ENCODE data around the gene WDR74. TPM values are rescaled to one million over a fixed set of nuclear protein-coding genes. Genes with fewer than 3 reads are reported as not detected.
A peak's percentile ranks its signal among the peaks of the same experiment; 100 is the strongest.

WDR74 gene
- total and polyA plus RNA-seq, 8 donors: 27.7 to 67.9 (median 46.6) TPM

DNA sequence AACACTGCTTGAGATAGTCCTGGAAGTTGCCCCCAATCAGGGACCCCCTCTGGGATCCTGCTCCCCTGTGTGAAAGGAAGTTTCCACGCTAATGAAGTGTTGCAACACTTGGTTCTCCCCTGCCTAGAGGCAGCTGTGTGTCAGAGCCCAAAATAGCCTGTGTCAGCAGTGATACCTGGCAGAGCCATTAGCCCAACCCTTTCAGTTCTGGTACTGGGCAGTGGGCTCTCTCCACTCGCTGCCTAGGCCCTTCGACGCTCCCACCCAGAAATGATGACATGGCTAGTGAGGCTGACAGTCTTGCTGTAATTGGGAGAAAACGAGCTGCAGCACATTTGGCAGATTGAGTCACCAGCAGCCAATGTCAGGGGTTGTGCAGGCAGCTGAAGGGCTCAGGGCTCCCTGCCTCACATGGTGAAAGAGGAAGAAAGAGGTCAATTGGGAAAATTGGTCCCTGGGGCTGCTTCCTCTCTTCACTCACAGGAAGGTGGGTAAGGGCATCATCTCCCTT, 32.7 kb downstream of the WDR74 start:
- H3K9me3 ChIP-seq: no peaks in the 10 kb centered on the region
- H3K4me1 ChIP-seq: peaks cover 15 to 45% (median 32%) of the 10 kb centered on the region in 4 donors
- H3K27ac ChIP-seq: peak overlapping the region in 4 of 5 donors; percentile 90 to 97 (median 92)
- peak in 1 of 2 donors; percentile 30 for DNase-seq
- 60 to 79% (median 75%) methylated on average over 5 of the region's 5 CpGs for WGBS, 5 donors
- H3K27me3 ChIP-seq: no peaks in the 10 kb centered on the region
- H3K4me3 ChIP-seq: no peak overlapping the region
- H3K36me3 ChIP-seq: peaks cover 16 to 31% (median 28%) of the 10 kb centered on the region in 4 donors
- no peak for TF ChIP-seq EP300 (IDR thresholded peaks at IDR 0.05)
- TF ChIP-seq POLR2A (IDR thresholded peaks at IDR 0.05): no peak
- TF ChIP-seq, protein P1, sequence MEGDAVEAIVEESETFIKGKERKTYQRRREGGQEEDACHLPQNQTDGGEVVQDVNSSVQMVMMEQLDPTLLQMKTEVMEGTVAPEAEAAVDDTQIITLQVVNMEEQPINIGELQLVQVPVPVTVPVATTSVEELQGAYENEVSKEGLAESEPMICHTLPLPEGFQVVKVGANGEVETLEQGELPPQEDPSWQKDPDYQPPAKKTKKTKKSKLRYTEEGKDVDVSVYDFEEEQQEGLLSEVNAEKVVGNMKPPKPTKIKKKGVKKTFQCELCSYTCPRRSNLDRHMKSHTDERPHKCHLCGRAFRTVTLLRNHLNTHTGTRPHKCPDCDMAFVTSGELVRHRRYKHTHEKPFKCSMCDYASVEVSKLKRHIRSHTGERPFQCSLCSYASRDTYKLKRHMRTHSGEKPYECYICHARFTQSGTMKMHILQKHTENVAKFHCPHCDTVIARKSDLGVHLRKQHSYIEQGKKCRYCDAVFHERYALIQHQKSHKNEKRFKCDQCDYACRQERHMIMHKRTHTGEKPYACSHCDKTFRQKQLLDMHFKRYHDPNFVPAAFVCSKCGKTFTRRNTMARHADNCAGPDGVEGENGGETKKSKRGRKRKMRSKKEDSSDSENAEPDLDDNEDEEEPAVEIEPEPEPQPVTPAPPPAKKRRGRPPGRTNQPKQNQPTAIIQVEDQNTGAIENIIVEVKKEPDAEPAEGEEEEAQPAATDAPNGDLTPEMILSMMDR (IDR thresholded peaks at IDR 0.05): no peak
- TF ChIP-seq POLR2AphosphoS5 (IDR thresholded peaks at IDR 0.05): no peak
- intact Hi-C loops (cut with DNase I; ENCODE audit: low total_unique reads): no loop called here

DNA sequence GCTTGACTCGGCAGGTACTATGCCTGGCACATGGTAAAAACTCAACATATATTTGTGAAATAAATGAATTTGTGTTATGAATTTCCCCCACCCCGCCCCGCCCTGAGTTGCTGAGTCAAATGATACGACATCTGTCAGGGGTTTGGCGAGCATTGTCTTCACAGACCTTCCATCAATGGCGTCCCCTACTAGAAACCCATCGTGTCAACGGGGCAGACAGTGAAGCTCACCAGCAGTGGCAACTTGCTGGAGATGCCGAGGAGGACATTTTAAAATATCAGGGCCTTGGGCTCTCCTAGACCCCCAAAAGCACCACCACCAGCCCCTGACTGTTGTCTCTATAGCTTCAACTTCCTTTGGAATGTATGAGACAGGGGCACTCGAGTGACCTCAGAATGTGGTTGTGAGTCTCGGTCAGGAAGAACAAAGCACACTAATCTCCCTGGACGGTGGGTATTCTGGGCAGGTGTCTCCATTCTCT, 33.4 kb downstream of the WDR74 start:
- WGBS, 5 donors: 18 to 22% (median 21%) methylated on average over 12 of the region's 12 CpGs
- no peaks in the 10 kb centered on the region for H3K9me3 ChIP-seq
- H3K27me3 ChIP-seq: no peaks in the 10 kb centered on the region
- intact Hi-C loops (cut with DNase I; ENCODE audit: low total_unique reads): no loop called here
- H3K4me1 ChIP-seq: peaks cover 15 to 45% (median 32%) of the 10 kb centered on the region in 4 donors
- H3K27ac ChIP-seq: peak overlapping the region; percentile 89 to 97 (median 92)
- TF ChIP-seq POLR2AphosphoS5 (IDR thresholded peaks at IDR 0.05): no peak
- no peak for TF ChIP-seq POLR2A (IDR thresholded peaks at IDR 0.05)
- TF ChIP-seq EP300 (IDR thresholded peaks at IDR 0.05): no peak
- H3K4me3 ChIP-seq: peak overlapping the region; percentile 65 to 97 (median 92)
- peaks cover 23 to 37% (median 35%) of the 10 kb centered on the region in 4 donors for H3K36me3 ChIP-seq
- DNase-seq: peak in 1 of 2 donors; percentile 34

DNA sequence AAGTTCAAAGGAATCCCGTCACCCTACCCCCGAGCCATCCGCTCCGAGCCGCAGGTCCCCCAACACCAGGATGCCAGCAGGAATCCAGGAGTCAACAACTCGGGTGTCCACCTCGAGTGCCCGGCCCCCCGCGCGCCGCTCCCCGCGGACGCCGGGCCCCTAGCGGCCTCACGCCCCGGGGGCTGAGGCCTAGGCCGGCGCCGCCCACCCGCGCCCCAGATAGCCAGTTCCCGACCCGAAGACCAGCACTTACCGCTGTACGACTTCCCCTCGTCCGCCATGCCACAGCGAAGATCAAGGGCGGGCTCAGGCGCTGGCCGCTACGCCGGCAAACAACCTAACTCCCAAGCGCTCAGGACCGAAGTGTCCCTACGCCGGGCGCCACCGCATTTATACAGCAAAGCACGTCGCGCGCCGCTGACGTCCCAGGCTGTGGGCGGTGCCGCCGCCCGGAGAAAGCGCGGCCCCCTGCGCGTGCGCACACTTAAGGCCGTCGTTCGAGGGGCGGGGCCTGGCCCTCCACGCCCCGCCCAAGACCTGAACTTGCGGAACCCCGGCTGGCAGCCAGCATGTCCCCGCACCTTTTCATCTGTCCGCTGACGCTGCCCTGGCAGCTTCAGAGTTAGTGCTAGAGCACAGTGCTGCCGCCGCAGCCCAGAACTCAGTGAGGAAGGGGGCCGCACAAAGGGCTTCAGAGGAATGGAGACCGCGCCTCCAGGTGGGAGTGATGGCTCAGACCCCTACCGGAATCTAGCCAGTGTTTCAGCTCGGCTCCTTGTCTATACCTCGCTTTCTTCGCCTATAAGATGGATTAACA, 34.1 kb downstream of the WDR74 start, which contains the start of gene NXF1:
Gene NXF1, minus strand, starts transcription at position 365 of the 817 bp plus-strand sequence. Its CDS starts 84 bp downstream, at position 281.
- H3K36me3 ChIP-seq: peaks cover 30 to 44% (median 42%) of the 10 kb centered on the region in 4 donors

DNA sequence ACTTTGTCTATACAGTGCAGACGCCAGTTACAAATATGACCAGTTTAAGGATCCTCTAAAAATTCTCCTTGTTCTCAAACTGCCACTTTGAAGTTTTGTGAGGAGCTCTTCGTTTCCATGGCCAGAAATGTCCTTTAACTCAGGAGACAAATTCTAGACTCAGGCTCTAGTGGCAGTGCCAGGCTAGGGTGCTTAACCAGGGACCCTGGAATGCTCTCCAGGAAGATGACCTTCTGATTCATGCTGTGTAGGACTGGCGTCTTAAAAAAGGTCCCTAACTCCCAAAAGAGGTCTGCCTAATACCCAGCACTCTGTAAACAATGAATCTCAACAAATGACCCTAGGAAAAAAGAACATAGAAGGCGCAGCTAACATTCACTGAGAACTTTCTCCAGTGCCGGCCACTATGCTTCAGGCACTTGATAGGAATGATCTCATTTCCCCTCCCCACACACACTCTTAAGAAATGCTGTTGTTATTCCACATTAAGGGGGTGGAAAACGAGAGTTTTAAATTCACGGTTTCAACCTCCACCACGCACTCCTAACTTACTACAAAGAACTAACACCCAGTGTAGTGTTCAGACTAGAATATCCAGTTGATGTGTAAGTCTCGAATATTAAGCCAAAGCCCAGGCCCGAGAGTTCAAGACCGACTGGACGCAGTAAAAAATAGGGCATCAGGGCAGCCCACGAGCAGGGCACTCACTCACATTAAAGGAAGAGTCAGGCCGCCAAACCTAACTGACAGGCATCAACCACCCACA, 34.9 kb downstream of the WDR74 start:
- H3K9me3 ChIP-seq: no peaks in the 10 kb centered on the region
- peak overlapping the region; percentile 90 to 97 (median 92) for H3K27ac ChIP-seq
- H3K36me3 ChIP-seq: peaks cover 38 to 52% (median 50%) of the 10 kb centered on the region in 4 donors
- H3K27me3 ChIP-seq: no peaks in the 10 kb centered on the region
- H3K4me3 ChIP-seq: peak overlapping the region; percentile 65 to 97 (median 92)
- intact Hi-C loops (cut with DNase I; ENCODE audit: low total_unique reads): no loop called here
- TF ChIP-seq EP300 (IDR thresholded peaks at IDR 0.05) (no peak), POLR2AphosphoS5 (IDR thresholded peaks at IDR 0.05) (peak in 1 of 3 donors; percentile 4)
- DNase-seq: peak; percentile 26 to 44
- 1 to 4% (median 2%) methylated on average over 14 of the region's 14 CpGs for WGBS, 5 donors
- peaks cover 15 to 45% (median 32%) of the 10 kb centered on the region in 4 donors for H3K4me1 ChIP-seq

More for the DNA sequence above, 34.1 kb downstream of the WDR74 start, which contains the start of gene NXF1:
- Histone ChIP-seq H3K27ac (peak within 1 kb of the TSS; percentile 90 to 97 (median 92)), H3K27me3 (no peaks in the 10 kb centered on the region), H3K4me1 (peaks cover 15 to 45% (median 32%) of the 10 kb centered on the region in 4 donors), H3K4me3 (peak within 1 kb of the TSS; percentile 65 to 97 (median 92)), H3K9me3 (no peaks in the 10 kb centered on the region)
- 0 to 2% (median 1%) methylated on average over 16 to 77 of the region's 77 CpGs for WGBS, 5 donors
- peak; percentile 97 to 98 for DNase-seq
- intact Hi-C loops (cut with DNase I; ENCODE audit: low total_unique reads): no loop called here
- TF ChIP-seq EP300 (IDR thresholded peaks at IDR 0.05): no peak
- TF ChIP-seq POLR2AphosphoS5 (IDR thresholded peaks at IDR 0.05): peak; percentile 100
- TF ChIP-seq POLR2A (IDR thresholded peaks at IDR 0.05): peak in 2 of 4 donors; percentile 95 to 97
- TF ChIP-seq, protein P1 (IDR thresholded peaks at IDR 0.05): peak in 2 of 7 experiments; percentile 9 to 13

Data from stomach (tissue), 9 donors.